HG02943 (cell line): ENCODE data around the gene CCNI.
"Not testable (repeated sequence)": the region's sequence is repeated elsewhere in the genome, so short reads cannot be mapped to it uniquely, and the experiment has no call there.

Experiments used
- ATAC-seq: cut with Tn5 transposase; IDR thresholded peaks from one replicate; pipeline ENCODE4 v1.9.1; 2021; ENCODE audit warnings: mild to moderate bottlenecking, low read depth, moderate library complexity; ENCODE audit not compliant: unreplicated experiment

Gene CCNI, protein sequence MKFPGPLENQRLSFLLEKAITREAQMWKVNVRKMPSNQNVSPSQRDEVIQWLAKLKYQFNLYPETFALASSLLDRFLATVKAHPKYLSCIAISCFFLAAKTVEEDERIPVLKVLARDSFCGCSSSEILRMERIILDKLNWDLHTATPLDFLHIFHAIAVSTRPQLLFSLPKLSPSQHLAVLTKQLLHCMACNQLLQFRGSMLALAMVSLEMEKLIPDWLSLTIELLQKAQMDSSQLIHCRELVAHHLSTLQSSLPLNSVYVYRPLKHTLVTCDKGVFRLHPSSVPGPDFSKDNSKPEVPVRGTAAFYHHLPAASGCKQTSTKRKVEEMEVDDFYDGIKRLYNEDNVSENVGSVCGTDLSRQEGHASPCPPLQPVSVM

DNA sequence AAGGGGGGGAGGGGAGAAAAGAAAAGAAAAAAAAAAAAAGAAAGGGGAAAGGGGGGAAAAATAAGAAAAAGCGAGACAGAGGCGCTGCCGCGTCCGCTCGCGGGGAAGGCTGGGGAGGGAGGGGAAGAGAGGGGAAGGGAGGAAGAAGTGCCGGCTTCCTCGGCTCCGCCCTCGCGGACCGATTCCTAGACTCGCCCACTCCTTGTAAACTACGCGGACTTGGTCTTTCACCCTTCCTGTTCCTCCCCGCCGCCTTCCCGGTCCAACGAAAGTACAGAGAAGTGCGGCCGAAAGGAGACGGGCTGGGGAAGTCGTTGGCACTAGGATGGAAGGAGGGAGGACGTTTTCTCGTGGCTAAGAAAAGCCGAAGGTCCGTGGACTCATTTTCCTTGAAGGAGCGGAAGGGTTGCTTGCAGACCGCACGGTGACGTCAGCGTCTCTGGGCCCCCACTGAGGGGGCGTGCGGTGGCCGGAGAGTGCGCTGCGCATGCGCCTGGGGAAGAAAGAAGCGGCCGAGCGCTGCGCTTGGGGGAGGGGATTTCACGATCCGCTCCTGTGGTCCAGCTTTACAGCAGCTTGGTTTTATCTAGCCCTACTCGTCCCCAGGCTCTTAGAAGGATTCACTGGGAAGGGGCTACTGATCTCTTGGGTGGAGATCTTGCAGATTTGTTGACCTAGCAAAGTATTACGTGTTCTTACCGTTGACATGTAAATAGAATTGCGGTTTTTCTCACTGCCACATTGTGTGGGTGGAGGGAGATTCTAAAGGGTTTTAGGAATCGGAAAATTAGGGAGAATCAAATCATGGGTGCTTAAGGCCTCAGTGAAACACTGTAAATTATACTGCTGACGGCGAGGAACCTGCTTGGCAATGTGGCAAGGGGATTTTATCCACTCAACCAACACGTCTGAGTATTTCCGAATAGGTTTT lies at the start of gene CCNI:
Gene CCNI, minus strand, starts transcription at position 121 of the 931 bp plus-strand sequence. CDS start 9,627 bp downstream, outside the sequence.
- ATAC-seq = peak; percentile 64

DNA sequence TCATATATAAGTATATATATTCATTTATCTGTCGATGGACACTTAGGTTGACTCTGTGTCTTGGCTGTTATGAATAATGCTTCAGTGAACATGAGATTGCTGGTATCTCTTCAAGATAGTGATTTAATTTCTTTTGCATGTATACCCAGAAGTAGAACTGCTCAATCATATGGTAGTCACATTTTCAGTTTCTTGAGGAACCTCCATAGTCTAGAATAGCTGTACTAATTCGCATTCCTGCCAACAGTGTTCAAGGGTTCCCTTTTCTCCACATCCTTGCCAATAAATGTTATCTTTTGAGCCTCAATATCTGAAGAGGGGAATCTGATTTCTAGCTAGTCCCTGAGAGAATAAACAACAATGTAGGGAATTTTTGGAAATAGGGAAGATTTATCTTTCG lies 48.8 kb upstream of the CCNI start:
- no peak for ATAC-seq

DNA sequence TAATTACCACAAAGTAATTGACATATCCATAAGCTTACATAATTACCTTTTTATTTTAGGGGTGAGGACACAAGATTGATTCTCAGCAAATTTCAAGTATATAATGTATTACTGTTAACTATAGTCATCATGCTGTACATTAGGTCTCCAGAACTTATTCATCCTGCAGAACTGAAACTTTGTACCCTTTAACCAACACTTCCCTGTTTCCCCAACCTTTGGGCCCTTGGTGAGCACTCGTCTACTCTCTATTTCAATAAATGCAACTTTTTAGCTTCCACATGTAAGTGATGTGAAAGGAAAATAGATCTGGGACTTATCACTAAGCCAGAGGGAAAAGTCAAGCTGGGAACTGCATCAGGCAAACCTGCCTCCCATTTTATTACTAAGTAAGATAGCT lies 47.6 kb upstream of the CCNI start:
- ATAC-seq = no peak

DNA sequence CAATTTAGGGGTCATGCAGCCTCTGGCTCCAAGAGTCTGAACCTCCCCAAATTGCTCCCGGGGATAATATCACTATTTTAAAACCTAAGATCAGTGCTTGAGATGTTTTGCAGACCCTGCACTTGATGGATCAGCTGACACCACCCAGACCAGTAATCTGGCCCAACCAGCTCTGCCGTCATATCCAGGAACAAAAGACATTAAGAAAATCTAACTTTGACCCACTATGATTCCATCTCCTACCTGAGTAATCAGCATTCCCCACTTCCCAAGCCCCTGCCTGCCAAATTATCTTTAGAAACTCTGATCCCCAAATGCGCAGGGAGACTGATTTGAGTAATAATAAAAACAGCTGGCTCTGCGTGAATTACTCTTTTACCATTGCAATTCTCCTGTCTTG lies 46.9 kb upstream of the CCNI start:
- ATAC-seq = no peak

DNA sequence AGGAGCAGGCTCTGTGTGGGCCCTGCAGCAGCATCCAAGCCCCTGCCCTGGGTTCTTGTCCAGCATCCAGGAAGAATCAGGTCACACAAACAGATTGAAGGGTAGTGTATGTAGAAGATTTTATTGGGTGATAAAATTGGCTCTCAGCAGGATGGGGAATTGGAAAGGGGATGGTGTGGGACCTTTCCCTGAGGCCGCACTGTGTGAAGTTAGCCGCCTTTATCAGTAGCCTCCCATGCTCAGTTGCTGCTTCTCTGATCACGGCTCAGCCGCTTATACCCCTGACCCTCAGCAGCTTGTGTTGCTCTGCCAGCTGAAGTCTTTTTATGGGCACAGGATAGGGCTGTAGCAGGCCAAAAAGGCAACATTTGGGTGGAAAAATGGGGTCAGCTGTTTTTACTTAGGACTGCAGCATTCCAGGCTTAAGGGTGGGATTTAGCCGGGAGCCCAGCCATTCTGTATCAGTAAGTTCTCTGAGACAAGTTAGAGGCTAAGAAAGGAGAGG lies 46.0 kb upstream of the CCNI start:
- no peak for ATAC-seq

- ATAC-seq = no peak
Observed at GRCh38 chr4:77120886-77121508, 45.2 kb upstream of the CCNI start.

- no peak for ATAC-seq
Observed at GRCh38 chr4:77117721-77118120, 41.9 kb upstream of the CCNI start.

GRCh38 chr4:77113069-77113468 lies 37.3 kb upstream of the CCNI start:
- no peak for ATAC-seq

DNA sequence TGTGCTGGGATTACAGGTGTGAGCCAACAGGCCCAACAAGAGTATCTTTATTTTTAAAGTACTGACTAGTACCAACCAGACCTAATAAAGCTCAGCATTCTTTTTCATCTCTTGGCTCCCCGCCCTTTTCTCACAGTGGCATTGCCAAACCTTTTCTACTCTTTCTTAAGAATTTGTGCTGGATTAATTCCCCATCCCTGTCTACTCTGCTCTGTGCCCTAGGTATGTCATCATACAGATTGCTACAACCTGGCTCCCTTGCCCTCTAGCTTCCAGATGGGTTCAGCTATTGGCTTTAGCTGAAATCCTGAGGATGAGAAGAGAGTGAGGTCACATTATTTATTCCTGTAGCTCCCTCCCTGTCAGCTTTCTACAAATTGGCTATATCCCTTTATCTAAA lies 34.9 kb upstream of the CCNI start:
- no peak for ATAC-seq

DNA sequence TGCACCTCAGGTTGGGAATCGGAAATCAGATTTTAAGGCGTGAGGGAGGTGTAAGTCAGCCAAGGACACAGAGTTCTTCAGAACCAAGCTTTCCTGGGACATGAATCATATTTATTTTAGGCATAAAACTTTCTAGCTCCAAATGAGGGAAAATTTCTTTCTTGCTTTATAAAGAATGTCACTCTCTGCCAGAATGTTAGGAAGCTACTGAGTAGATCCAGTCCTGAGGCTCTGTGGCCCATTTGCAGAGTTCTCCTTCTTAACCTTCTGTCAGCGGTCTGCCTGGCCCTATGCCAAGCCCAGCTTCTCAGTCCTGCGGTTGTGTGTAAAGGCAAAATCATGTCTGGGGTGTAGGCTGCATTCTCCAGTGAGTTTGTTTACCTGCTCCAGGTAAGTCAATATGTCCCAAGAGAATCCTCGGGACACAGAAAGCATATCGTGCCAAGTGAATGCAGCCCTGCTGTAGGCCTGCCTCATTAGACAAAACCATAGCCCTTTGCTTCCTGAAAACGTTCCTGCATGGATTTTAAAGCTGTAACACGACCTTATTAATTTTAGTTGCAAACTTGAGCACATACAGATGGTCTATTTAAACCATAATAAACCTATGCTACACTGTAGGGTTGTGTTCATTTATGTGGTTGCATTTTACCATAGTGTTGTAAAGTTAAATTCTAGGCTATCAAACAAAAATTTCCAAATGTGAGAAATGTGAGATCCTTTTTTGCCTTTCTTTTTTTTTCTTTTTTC lies 29.2 kb upstream of the CCNI start:
- no peak for ATAC-seq

- no peak for ATAC-seq
Observed at GRCh38 chr4:77104388-77104787, 28.6 kb upstream of the CCNI start.

DNA sequence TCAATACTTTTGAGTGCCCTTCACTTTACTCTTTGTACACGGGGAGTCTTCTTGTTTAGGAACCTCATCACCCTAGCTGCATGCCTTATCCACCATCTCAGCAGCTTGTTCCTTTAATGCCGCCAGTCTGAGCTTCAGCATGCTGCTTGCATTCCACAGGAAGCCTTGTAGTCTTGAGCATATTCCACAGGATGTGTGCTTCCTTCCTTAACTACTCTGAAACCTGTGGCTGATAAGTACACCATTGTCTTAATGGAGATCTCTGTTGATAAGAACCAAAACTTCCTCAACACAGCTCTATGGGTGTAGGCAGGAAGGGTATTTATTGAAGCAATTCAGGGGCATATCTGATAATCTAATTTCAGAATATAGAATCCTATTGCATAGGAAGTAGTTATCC lies 24.4 kb upstream of the CCNI start:
- no peak for ATAC-seq

- ATAC-seq = no peak
Observed at GRCh38 chr4:77097611-77098010, 21.8 kb upstream of the CCNI start.

- peak; percentile 99 for ATAC-seq
Observed at GRCh38 chr4:77095101-77095821, 19.5 kb upstream of the CCNI start.

DNA sequence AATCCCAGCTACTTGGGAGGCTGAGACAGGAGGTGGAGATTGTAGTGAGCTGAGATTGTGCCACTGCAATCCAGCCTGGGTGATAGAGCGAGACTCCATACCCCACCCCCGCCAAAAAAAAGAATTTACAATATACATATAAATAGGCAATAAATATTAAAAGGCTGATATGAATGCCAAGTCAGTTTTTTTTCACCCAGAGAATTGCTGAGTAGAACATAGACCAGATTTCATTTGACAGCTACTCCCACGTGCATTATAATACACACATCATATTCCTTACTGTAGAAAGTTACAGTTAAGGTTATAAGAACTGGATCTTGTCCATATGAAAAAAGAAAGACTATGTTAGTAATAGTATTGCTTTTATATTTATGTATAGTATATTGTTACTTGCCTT lies 18.7 kb upstream of the CCNI start:
- ATAC-seq = no peak

DNA sequence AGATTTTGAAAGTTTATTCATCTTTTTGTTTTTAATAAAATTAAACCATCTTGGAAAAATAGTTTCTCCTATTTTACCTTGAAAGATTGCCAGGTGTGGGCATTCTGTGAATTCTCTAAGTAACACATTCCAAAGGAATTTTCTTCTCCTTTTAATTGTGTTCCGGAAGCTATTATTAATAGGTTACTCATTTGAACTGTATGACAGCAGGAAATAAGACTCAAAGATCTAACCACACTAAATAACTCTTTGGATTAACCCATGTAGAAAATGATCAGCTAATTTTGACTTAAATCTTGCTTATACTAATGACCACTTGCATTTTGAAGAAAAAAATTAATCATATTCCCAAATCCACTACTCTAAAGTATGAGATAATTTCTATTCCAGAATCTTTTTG lies 17.6 kb upstream of the CCNI start:
- ATAC-seq = no peak

DNA sequence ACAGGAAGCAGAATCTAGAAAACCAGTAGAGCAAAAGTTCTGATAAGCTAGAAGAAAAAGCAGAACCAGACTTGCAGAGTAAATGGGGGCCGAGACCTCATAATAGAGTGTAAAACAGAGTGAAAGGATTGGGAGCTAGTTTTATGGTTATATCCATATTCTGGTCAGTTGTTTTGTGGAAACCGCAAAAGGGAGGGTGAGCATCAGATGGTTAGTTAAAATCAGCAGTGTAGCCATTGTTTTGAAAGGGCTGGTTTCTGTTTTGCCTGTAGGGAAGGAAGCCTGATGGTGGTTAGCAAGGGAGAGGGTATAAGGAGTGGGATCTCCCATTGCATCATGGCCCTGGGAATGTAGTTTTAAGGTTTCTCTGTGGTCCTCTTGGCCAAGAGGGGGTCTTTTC lies 17.2 kb upstream of the CCNI start:
- ATAC-seq = no peak

DNA sequence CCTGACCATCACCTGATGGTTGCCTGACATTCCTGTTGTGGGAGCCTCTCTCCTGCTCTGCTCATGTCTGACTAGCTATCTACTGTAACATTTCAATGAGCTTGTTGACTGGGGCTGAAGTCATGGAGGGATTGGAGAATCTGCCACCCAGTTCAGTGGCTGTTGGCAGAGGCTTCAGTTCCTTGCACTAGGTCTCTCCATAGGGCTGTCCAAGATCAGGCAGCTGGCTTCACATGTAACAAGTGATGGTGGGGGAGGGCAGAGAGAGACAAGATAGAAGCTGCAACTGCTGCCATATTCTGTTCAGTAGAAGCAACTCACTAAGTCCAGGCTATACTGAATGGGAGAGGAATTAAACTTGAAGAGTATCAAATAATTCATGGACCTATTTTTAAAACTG lies 14.1 kb upstream of the CCNI start:
- ATAC-seq = no peak

- not testable (repeated sequence) for ATAC-seq
Observed at GRCh38 chr4:77087027-77087426, 11.2 kb upstream of the CCNI start.
